Cardiac muscle cell (in vitro differentiated cells and primary cell): ENCODE results near the gene LKAAEAR1. TPM values are rescaled to one million over a fixed set of nuclear protein-coding genes. Genes with fewer than 3 reads are reported as not detected.

Experiments used
- DNase-seq, 2 donors: peaks; one replicate each; pipeline versions ENCODE4 v3.0.0 to v3.0.0-alpha.2; 2010 to 2017; ENCODE audit warnings: low read depth in 1 of 2, low spot score in 1 of 2
- H3K27ac ChIP-seq: fragments of 200-600 bp; sonication (generic); 2 replicates; pipeline ENCODE4 v1.5.1; 2016
- H3K27me3 ChIP-seq: fragments of 200-600 bp; sonication (generic); 2 replicates; pipeline ENCODE4 v1.6.0; 2016; ENCODE audit warnings: control low read depth
- H3K36me3 ChIP-seq: fragments of 200-600 bp; sonication (generic); 2 replicates; pipeline ENCODE4 v1.5.1; 2016; ENCODE audit warnings: control low read depth
- H3K4me1 ChIP-seq: fragments of 200-600 bp; sonication (generic); 2 replicates; pipeline ENCODE4 v1.8.1; 2017; ENCODE audit warnings: low read depth, mild to moderate bottlenecking, mixed run types
- H3K4me3 ChIP-seq: fragments of 200-600 bp; sonication (generic); 2 replicates; pipeline ENCODE4 v1.5.1; 2016; ENCODE audit warnings: mild to moderate bottlenecking
- H3K9me3 ChIP-seq: fragments of 200-600 bp; sonication (generic); 2 replicates; pipeline ENCODE4 v1.5.1; 2017; ENCODE audit warnings: low read depth, mild to moderate bottlenecking, control low read depth
- polyA plus RNA-seq: library from polyadenylated mRNA; unstranded; fragments of >200 nt; fragmentation: Nextera tagmentation; extraction: Ambion mirVana; gene quantifications from 2 replicates; pipeline ENCODE4 v1.2.1, GENCODE V29; 2016
- total RNA-seq: library from RNA; depleted of rRNA; stranded (reverse); fragments of >200 nt; gene quantifications from 2 replicates; pipeline ENCODE4 v1.2.3, GENCODE V29; 2016
- TF ChIP-seq, protein P1 (sequence below): IDR thresholded peaks from 2 replicates; pipeline ENCODE4 v1.5.1; 2012; ENCODE audit warnings: low read depth, mild to moderate bottlenecking, low read length

Gene LKAAEAR1
- total and polyA plus RNA-seq, 2 experiments from 2014 or later, result 0.21 to 2.2 TPM

DNA sequence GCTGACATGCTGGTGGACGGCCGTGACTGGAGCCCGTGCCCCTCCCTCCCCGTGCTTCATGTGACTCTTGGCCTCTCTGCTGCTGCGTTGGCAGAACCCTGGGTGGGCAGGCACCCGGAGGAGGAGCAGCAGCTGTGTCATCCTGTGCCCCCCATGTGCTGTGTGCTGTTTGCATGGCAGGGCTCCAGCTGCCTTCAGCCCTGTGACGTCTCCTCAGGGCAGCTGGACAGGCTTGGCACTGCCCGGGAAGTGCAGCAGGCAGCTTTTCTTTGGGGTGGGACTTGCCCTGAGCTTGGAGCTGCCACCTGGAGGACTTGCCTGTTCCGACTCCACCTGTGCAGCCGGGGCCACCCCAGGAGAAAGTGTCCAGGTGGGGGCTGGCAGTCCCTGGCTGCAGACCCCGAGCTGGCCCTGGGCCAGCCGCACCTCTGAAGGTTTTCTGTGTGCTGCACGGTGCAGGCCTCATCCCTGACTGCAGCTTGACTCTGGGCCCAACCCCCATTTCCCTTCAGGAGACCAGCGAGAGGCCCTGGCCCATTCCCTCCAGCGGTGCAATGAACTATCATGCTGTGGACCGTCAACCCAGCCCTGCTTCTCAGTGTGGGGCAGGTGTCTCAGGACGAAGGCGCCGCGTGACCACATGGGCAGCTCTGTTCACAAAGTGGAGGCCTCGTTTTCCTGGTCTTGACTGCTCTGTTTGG lies 15.0 kb upstream of the LKAAEAR1 start:
- H3K9me3 ChIP-seq, result no peaks in the 10 kb centered on the region
- TF ChIP-seq, protein P1, sequence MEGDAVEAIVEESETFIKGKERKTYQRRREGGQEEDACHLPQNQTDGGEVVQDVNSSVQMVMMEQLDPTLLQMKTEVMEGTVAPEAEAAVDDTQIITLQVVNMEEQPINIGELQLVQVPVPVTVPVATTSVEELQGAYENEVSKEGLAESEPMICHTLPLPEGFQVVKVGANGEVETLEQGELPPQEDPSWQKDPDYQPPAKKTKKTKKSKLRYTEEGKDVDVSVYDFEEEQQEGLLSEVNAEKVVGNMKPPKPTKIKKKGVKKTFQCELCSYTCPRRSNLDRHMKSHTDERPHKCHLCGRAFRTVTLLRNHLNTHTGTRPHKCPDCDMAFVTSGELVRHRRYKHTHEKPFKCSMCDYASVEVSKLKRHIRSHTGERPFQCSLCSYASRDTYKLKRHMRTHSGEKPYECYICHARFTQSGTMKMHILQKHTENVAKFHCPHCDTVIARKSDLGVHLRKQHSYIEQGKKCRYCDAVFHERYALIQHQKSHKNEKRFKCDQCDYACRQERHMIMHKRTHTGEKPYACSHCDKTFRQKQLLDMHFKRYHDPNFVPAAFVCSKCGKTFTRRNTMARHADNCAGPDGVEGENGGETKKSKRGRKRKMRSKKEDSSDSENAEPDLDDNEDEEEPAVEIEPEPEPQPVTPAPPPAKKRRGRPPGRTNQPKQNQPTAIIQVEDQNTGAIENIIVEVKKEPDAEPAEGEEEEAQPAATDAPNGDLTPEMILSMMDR, result no peak
- DNase-seq, result no peak
- no peaks in the 10 kb centered on the region for H3K36me3 ChIP-seq
- H3K27ac ChIP-seq, result no peak overlapping the region
- no peaks in the 10 kb centered on the region for H3K4me1 ChIP-seq
- no peak overlapping the region for H3K4me3 ChIP-seq
- H3K27me3 ChIP-seq, result peaks cover 26% of the 10 kb centered on the region

- Histone ChIP-seq H3K4me3 (no peak overlapping the region), H3K4me1 (no peaks in the 10 kb centered on the region), H3K27me3 (peaks cover 22% of the 10 kb centered on the region), H3K36me3 (no peaks in the 10 kb centered on the region), H3K9me3 (no peaks in the 10 kb centered on the region), H3K27ac (no peak overlapping the region)
- no peak for DNase-seq
- TF ChIP-seq, protein P1, result no peak
These were observed 14.3 kb upstream of the LKAAEAR1 start for GRCh38 chr20:64098471-64099013.

- no peaks in the 10 kb centered on the region for H3K9me3 ChIP-seq
- H3K27ac ChIP-seq, result no peak overlapping the region
- peaks cover 4% of the 10 kb centered on the region for H3K4me1 ChIP-seq
- no peaks in the 10 kb centered on the region for H3K36me3 ChIP-seq
- no peak for DNase-seq
- H3K27me3 ChIP-seq, result peaks cover 12% of the 10 kb centered on the region
- H3K4me3 ChIP-seq, result no peak overlapping the region
- TF ChIP-seq, protein P1, result no peak
These were observed 12.3 kb upstream of the LKAAEAR1 start for GRCh38 chr20:64096535-64096934.

DNA sequence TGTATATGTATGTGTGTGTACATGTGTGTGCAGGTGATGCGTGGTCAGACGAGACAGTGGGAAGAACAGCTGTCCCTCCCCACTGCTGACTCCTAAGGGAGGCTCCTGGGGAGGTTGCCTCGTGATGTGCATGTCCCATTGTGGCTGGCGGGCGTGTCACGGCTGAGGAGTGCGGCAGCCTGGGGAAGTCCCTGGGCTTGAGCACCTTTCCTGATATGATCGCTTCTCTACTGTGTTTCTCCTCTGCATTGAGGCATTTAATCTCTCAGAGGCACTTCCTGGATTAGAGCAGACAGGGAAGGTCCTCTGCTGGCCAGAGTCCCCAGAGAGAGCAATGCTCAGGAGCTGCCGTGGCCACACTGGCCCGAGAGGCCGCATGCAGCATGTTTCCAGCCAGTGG lies 11.7 kb upstream of the LKAAEAR1 start:
- no peak overlapping the region for H3K27ac ChIP-seq
- peaks cover 4% of the 10 kb centered on the region for H3K4me1 ChIP-seq
- H3K36me3 ChIP-seq, result no peaks in the 10 kb centered on the region
- TF ChIP-seq, protein P1, result no peak
- H3K4me3 ChIP-seq, result no peak overlapping the region
- DNase-seq, result no peak
- H3K9me3 ChIP-seq, result no peaks in the 10 kb centered on the region
- H3K27me3 ChIP-seq, result peaks cover 6% of the 10 kb centered on the region

DNA sequence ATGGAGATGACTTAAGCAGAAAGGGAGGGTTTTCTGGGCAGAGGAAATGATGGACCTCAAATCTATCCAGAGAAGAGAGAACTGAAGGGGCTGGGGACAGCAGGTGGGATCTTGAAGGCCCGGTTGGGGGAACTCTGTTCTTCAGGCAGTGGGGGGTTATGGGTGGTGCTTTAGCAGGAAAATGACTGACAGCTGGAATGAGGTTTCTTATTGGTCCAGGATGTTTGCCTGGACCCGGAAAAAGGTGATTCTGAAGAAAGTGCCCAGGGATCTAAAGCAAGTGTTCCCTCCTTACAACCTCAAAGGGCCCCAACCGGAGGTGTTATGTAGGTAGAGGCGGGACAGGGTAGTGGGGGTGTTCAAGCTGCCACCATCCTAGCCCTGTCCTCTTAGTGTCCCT lies 11.3 kb upstream of the LKAAEAR1 start:
- H3K4me3 ChIP-seq, result no peak overlapping the region
- no peak for DNase-seq
- H3K4me1 ChIP-seq, result peaks cover 4% of the 10 kb centered on the region
- no peaks in the 10 kb centered on the region for H3K36me3 ChIP-seq
- no peak overlapping the region for H3K27ac ChIP-seq
- TF ChIP-seq, protein P1, result no peak
- H3K27me3 ChIP-seq, result peaks cover 3% of the 10 kb centered on the region
- no peaks in the 10 kb centered on the region for H3K9me3 ChIP-seq
